IMR-90 (cell line): ENCODE results near the gene VAMP5. TPM values are rescaled to one million over a fixed set of nuclear protein-coding genes. Genes with fewer than 3 reads are reported as not detected.
"Not testable (repeated sequence)": the region's sequence is repeated elsewhere in the genome, so short reads cannot be mapped to it uniquely, and the experiment has no call there.

Experiments
- ATAC-seq: fragments of 200-7000 bp; cut with Tn5 transposase; 2 replicates; pipeline ENCODE4 v1.9.1; 2020; ENCODE audit warnings: low read depth, mild to moderate bottlenecking, moderate library complexity
- BruUV-seq: library from RNA; stranded (reverse); fragments of 400-500 nt; replicated peaks from 2 replicates; lab custom pipeline; 2021; lab: Mats Ljungman, UMichigan
- CTCF ChIA-PET: fragments of 300-600 bp; formaldehyde crosslinking; extraction: SDS; loops from one replicate; lab custom pipeline; 2021; ENCODE audit warnings: antibody characterized with exemption; lab: Yijun Ruan, JAX
- POLR2A ChIA-PET: fragments of 300-600 bp; sonication (Branson Sonifier 250); formaldehyde crosslinking; loops from one replicate; lab custom pipeline; 2022; ENCODE audit warnings: antibody characterized with exemption; ENCODE audit not compliant: unreplicated experiment; lab: Charles Lee
- DNase-seq: peaks from one replicate; pipeline ENCODE4 v3.0.0; 2013
- H2AFZ ChIP-seq: replicated peaks from 2 replicates; pipeline ENCODE3; 2013; ENCODE audit warnings: low read length, mild to moderate bottlenecking; ENCODE audit not compliant: poor library complexity
- H2AK5ac ChIP-seq: 2 replicates; pipeline ENCODE4 v1.6.1; 2013; ENCODE audit warnings: low read depth, low read length, inconsistent platforms
- H2AK9ac ChIP-seq: replicated peaks from 2 replicates; pipeline ENCODE3; 2013; ENCODE audit warnings: mild to moderate bottlenecking, low read depth, low read length, moderate library complexity; ENCODE audit not compliant: poor library complexity
- H2BK120ac ChIP-seq: 2 replicates; pipeline ENCODE4 v1.6.1; 2013; ENCODE audit warnings: low read depth, low read length, inconsistent platforms
- H2BK15ac ChIP-seq: 3 replicates; pipeline ENCODE4 v1.6.1; 2013; ENCODE audit warnings: low read depth, low read length, inconsistent platforms
- H2BK20ac ChIP-seq: 2 replicates; pipeline ENCODE4 v1.6.1; 2013; ENCODE audit warnings: low read depth, mild to moderate bottlenecking, inconsistent platforms, low read length, moderate library complexity
- H2BK5ac ChIP-seq: 2 replicates; pipeline ENCODE4 v1.6.1; 2013; ENCODE audit warnings: mild to moderate bottlenecking, low read depth, low read length, inconsistent platforms; ENCODE audit not compliant: poor library complexity, severe bottlenecking
- H3K14ac ChIP-seq: replicated peaks from 2 replicates; pipeline ENCODE4 v1.6.1; 2013; ENCODE audit warnings: low read depth, low read length, inconsistent platforms
- H3K18ac ChIP-seq: 2 replicates; pipeline ENCODE4 v1.6.1; 2013; ENCODE audit warnings: low read depth, low read length, control low read depth
- H3K23ac ChIP-seq: 2 replicates; pipeline ENCODE4 v1.6.1; 2013; ENCODE audit warnings: low read depth, low read length, inconsistent platforms
- H3K27ac ChIP-seq: 2 replicates; pipeline ENCODE4 v1.5.1; 2013; ENCODE audit warnings: mild to moderate bottlenecking, control low read depth, low read length; ENCODE audit not compliant: insufficient read depth
- H3K27me3 ChIP-seq: 2 replicates; pipeline ENCODE4 v1.6.1; 2013; ENCODE audit warnings: low read length; ENCODE audit not compliant: control insufficient read depth, insufficient read depth
- H3K36me3 ChIP-seq: 2 replicates; pipeline ENCODE4 v1.6.1; 2013; ENCODE audit warnings: low read length, mixed read lengths; ENCODE audit not compliant: control insufficient read depth, insufficient read depth
- H3K4ac ChIP-seq: 2 replicates; pipeline ENCODE4 v1.6.1; 2013; ENCODE audit warnings: low read depth, low read length, inconsistent platforms
- H3K4me1 ChIP-seq: 2 replicates; pipeline ENCODE4 v1.6.1; 2013; ENCODE audit warnings: low read length, mixed read lengths; ENCODE audit not compliant: control insufficient read depth, insufficient read depth
- H3K4me2 ChIP-seq: 2 replicates; pipeline ENCODE4 v1.6.1; 2013; ENCODE audit warnings: low read depth, mild to moderate bottlenecking, control low read depth, low read length, moderate library complexity
- H3K4me3 ChIP-seq: 2 replicates; pipeline ENCODE4 v1.5.1; 2013; ENCODE audit warnings: low read depth, mild to moderate bottlenecking, control low read depth, low read length, moderate library complexity; ENCODE audit not compliant: insufficient read depth
- H3K56ac ChIP-seq: 2 replicates; pipeline ENCODE4 v1.6.1; 2013; ENCODE audit warnings: low read length, inconsistent platforms; ENCODE audit not compliant: insufficient read depth; ENCODE audit errors: extremely low read depth
- H3K79me1 ChIP-seq, 2 experiments: 2 replicates each; pipeline ENCODE4 v1.6.1; 2013; ENCODE audit warnings: low read length in 2 of 2, inconsistent platforms in 1 of 2, low read depth in 1 of 2
- H3K9ac ChIP-seq: 2 replicates; pipeline ENCODE4 v1.6.1; 2013; ENCODE audit warnings: low read depth, low read length, control low read depth
- H3K9me1 ChIP-seq: 2 replicates; pipeline ENCODE4 v1.6.1; 2013; ENCODE audit warnings: low read length, inconsistent platforms; ENCODE audit not compliant: insufficient read depth
- H3K9me3 ChIP-seq: 2 replicates; pipeline ENCODE4 v1.6.1; 2013; ENCODE audit warnings: low read length; ENCODE audit not compliant: control insufficient read depth, insufficient read depth
- H4K20me1 ChIP-seq: 2 replicates; pipeline ENCODE4 v1.6.1; 2013; ENCODE audit warnings: low read length, inconsistent platforms; ENCODE audit not compliant: insufficient read depth
- H4K5ac ChIP-seq: 2 replicates; pipeline ENCODE4 v1.6.1; 2013; ENCODE audit warnings: mild to moderate bottlenecking, low read depth, low read length, control low read depth
- H4K8ac ChIP-seq, 2 experiments: 2 replicates each; pipeline ENCODE4 v1.6.1; 2013; ENCODE audit warnings: low read depth in 2 of 2, low read length in 2 of 2, control low read depth in 1 of 2, inconsistent platforms in 1 of 2
- H4K91ac ChIP-seq: 2 replicates; pipeline ENCODE4 v1.6.1; 2013; ENCODE audit warnings: low read depth, low read length, inconsistent platforms; ENCODE audit not compliant: insufficient read depth
- ELK1 ChIP-seq: fragments of 150-350 bp; IDR thresholded peaks from 2 replicates; pipeline ENCODE4 v1.6.1; 2016; ENCODE audit warnings: low read depth, mild to moderate bottlenecking, low read length, moderate library complexity, borderline replicate concordance
- MAFK ChIP-seq: IDR thresholded peaks from 2 replicates; pipeline ENCODE4 v1.6.1; 2012; ENCODE audit warnings: low read depth, low read length, improper control_type of control experiment
- MAZ ChIP-seq: IDR thresholded peaks from 2 replicates; pipeline ENCODE4 v1.6.1; 2012; ENCODE audit warnings: low read depth, mild to moderate bottlenecking, low read length, improper control_type of control experiment, moderate library complexity, borderline replicate concordance
- NFE2L2 ChIP-seq: fragments of 150-350 bp; IDR thresholded peaks from 2 replicates; pipeline ENCODE4 v1.6.1; 2016; ENCODE audit warnings: low read depth, mild to moderate bottlenecking, low read length
- SMC3 ChIP-seq: fragments of 150-350 bp; IDR thresholded peaks from 2 replicates; pipeline ENCODE4 v1.6.1; 2016; ENCODE audit warnings: low read depth, mild to moderate bottlenecking, antibody characterized with exemption, low read length, moderate library complexity
- WGBS, 2 experiments: methylation state at CpG; one replicate each; pipeline versions ENCODE4 v1.1.5 to v1.1.7; 2013; ENCODE audit warnings: missing lambda C conversion rate in 2 of 2; ENCODE audit not compliant: insufficient read length in 1 of 2; ENCODE audit errors: extremely low coverage in 2 of 2; 5-methylcytosine and 5-hydroxymethylcytosine counted together
- dilution Hi-C: fragments of 300-500 bp; cut with HindIII; formaldehyde crosslinking; loops from one replicate; pipeline ENCODE4 v1.14.3; 2018; ENCODE audit warnings: low sequenced_read_pairs; ENCODE audit not compliant: unreplicated experiment
- in situ Hi-C: fragments of 300-500 bp; cut with MboI; formaldehyde crosslinking; loops from 3 replicates; pipeline ENCODE4 v1.14.3; 2019; ENCODE audit warnings: low sequenced_read_pairs, inconsistent platforms, mixed read lengths
- intact Hi-C: fragments of 100-400 bp; cut with micrococcal nuclease; formaldehyde crosslinking; loops from 2 replicates; pipeline ENCODE4 v1.10.0; 2022
- polyA plus RNA-seq, 3 experiments: library from polyadenylated mRNA; depleted of rRNA; stranded (reverse); fragments of >200 nt; gene quantifications; 2 replicates each; pipeline ENCODE4 v1.2.3, GENCODE V29; 2012; ENCODE audit warnings: low replicate concordance in 1 of 3
- total RNA-seq: library from RNA; depleted of rRNA; stranded (reverse); fragments of >200 nt; gene quantifications from 2 replicates; pipeline ENCODE4 v1.2.3, GENCODE V29; 2012

Gene VAMP5
- total and polyA plus RNA-seq, 2 of the 4 experiments (the other 2 are of a cell fraction): 13.8 to 103 TPM

GRCh38 chr2:85591563-85591962 is 7.3 kb downstream of the VAMP5 start:
- H3K4me3 ChIP-seq: no peak overlapping the region
- peak overlapping the region; percentile 63; the same call in 1 of the 3 replicates for H2BK15ac ChIP-seq
- peaks cover 23% of the 10 kb centered on the region for H3K4me1 ChIP-seq
- H2BK20ac ChIP-seq: no peak overlapping the region
- BruUV-seq: no TSS peak
- H2AFZ ChIP-seq: peak overlapping the region; percentile 45
- CTCF ChIA-PET: no interaction called here
- H3K79me1 ChIP-seq: peaks cover 33 to 72% of the 10 kb centered on the region in 2 experiments
- intact Hi-C loops (no loop called here), in situ Hi-C loops (no loop called here), dilution Hi-C loops (no loop called here)
- H2BK120ac ChIP-seq: peak overlapping the region; percentile 77; the same call in 1 of the 2 replicates
- ATAC-seq (no peak), DNase-seq (no peak)
- H3K18ac ChIP-seq: no peak overlapping the region
- peaks cover 29% of the 10 kb centered on the region for H3K9me1 ChIP-seq
- H3K9me3 ChIP-seq: no peaks in the 10 kb centered on the region
- H3K23ac ChIP-seq: peak overlapping the region; percentile 55; the same call in 1 of the 2 replicates
- peak overlapping the region; percentile 93; the same call in 1 of the 2 replicates for H2AK5ac ChIP-seq
- no peaks in the 10 kb centered on the region for H3K27me3 ChIP-seq
- H2BK5ac ChIP-seq: peak overlapping the region; percentile 92
- H3K14ac ChIP-seq: peak overlapping the region; percentile 90; the same call in 1 of the 2 replicates
- H3K27ac ChIP-seq: peak overlapping the region; percentile 38; the same call in 1 of the 2 replicates
- no peak overlapping the region for H3K56ac ChIP-seq
- TF ChIP-seq NFE2L2 (no peak), MAZ (no peak), MAFK (no peak), SMC3 (no peak), ELK1 (no peak)
- peaks cover 13% of the 10 kb centered on the region for H4K20me1 ChIP-seq
- H3K4me2 ChIP-seq: no peak overlapping the region
- H2AK9ac ChIP-seq: peak overlapping the region; percentile 77
- 81% methylated on average over 6 of the region's 12 CpGs; no CpG with 5 or more reads in 1 of the 2 experiments for WGBS, 2 experiments
- H4K5ac ChIP-seq: peak overlapping the region; percentile 10; the same call in 1 of the 2 replicates
- no peak overlapping the region for H3K9ac ChIP-seq
- H3K36me3 ChIP-seq: peaks cover under 1% of the 10 kb centered on the region; the same call in 1 of the 2 replicates
- H4K8ac ChIP-seq: peak overlapping the region in 1 of 2 experiments; percentile 74; a peak in 3 of 4 replicates
- peak overlapping the region; percentile 80 for H3K4ac ChIP-seq
- peak overlapping the region; percentile 77; the same call in 1 of the 2 replicates for H4K91ac ChIP-seq
- POLR2A ChIA-PET: interaction anchor here (0.7 to 1.3 kb wide), 2 partner anchors 58 to 172 kb away, joined by 3 read pairs; no protein-coding TSS in a partner anchor

- H3K18ac ChIP-seq, H3K4me3 ChIP-seq, H2BK5ac ChIP-seq, BruUV-seq, H3K4me2 ChIP-seq, H3K14ac ChIP-seq, dilution Hi-C loops, CTCF ChIA-PET, H3K9ac ChIP-seq, H3K27me3 ChIP-seq, H2AK9ac ChIP-seq, H2AFZ ChIP-seq, H4K5ac ChIP-seq, POLR2A ChIA-PET, H3K56ac ChIP-seq, DNase-seq, H2BK15ac ChIP-seq, H4K91ac ChIP-seq, H3K4ac ChIP-seq, H3K36me3 ChIP-seq, H3K27ac ChIP-seq, in situ Hi-C loops, intact Hi-C loops, ATAC-seq, H3K23ac ChIP-seq, H2BK120ac ChIP-seq, H3K9me3 ChIP-seq, H4K8ac ChIP-seq: not testable (repeated sequence)
- peak overlapping the region; percentile 24; the same call in 1 of the 2 replicates for H2AK5ac ChIP-seq
- no CpG with 5 or more reads among the region's 9 CpGs for WGBS, 2 experiments
- H3K4me1 ChIP-seq: peaks cover 26% of the 10 kb centered on the region
- peaks cover 39 to 79% of the 10 kb centered on the region in 2 experiments for H3K79me1 ChIP-seq
- peak overlapping the region; percentile 3; the same call in 1 of the 2 replicates for H2BK20ac ChIP-seq
- peaks cover 21% of the 10 kb centered on the region for H4K20me1 ChIP-seq
- H3K9me1 ChIP-seq: peaks cover 34% of the 10 kb centered on the region
Measured at GRCh38 chr2:85592299-85592698, 8.1 kb downstream of the VAMP5 start.
